ENCODE measurements around the gene SUPT7L. TPM values are rescaled to one million over a fixed set of nuclear protein-coding genes. Genes with fewer than 3 reads are reported as not detected.

Gene SUPT7L
- polyA plus RNA-seq, 1 donor from 2014 or later: 95.8 TPM

GRCh38 chr2:27615316-27615715, 48.1 kb downstream of the SUPT7L start:
- H3K79me2 ChIP-seq (replicated peaks; ENCODE audit: insufficient read depth, low read length): no peaks in the 10 kb centered on the region

GRCh38 chr2:27613985-27614384, 49.4 kb downstream of the SUPT7L start:
- H3K4me2 ChIP-seq (ENCODE audit: low read length): no peak overlapping the region
- H3K79me2 ChIP-seq (replicated peaks; ENCODE audit: insufficient read depth, low read length): no peaks in the 10 kb centered on the region
- H3K27me3 ChIP-seq (ENCODE audit: insufficient read depth, low read depth, low read length): no peaks in the 10 kb centered on the region
- H3K9me2 ChIP-seq (ENCODE audit: insufficient read depth, low read length): no peaks in the 10 kb centered on the region
- H4K20me1 ChIP-seq (ENCODE audit: insufficient read depth): no peaks in the 10 kb centered on the region
- no peak overlapping the region for H2AFZ ChIP-seq (ENCODE audit: low read depth, low read length)
- no peak overlapping the region for H3K9ac ChIP-seq (ENCODE audit: low read length)
- no peak overlapping the region for H3K4me3 ChIP-seq (ENCODE audit: low read length)
- no peak for TF ChIP-seq EP300 (conservative IDR thresholded peaks at IDR 0.05; ENCODE audit: poor library complexity, severe bottlenecking)
- no peak for TF ChIP-seq TAF1 (IDR thresholded peaks at IDR 0.05; ENCODE audit: low read depth)
- TF ChIP-seq POLR2AphosphoS5 (IDR thresholded peaks at IDR 0.05): no peak
- TF ChIP-seq REST (IDR thresholded peaks at IDR 0.05; ENCODE audit: borderline replicate concordance): no peak
- TF ChIP-seq RAD21 (conservative IDR thresholded peaks at IDR 0.05): no peak
- no peak for TF ChIP-seq CTCF (IDR thresholded peaks at IDR 0.05; ENCODE audit: poor library complexity, severe bottlenecking)
- TF ChIP-seq EZH2 (IDR thresholded peaks at IDR 0.05; ENCODE audit: borderline replicate concordance, insufficient read depth, low read length, poor library complexity, severe bottlenecking): no peak
- TF ChIP-seq SMC3 (conservative IDR thresholded peaks at IDR 0.05; ENCODE audit: poor library complexity): no peak
- TF ChIP-seq MXI1 (conservative IDR thresholded peaks at IDR 0.05; ENCODE audit: poor library complexity, severe bottlenecking): no peak
- H3K9me3 ChIP-seq (ENCODE audit: low read length): no peaks in the 10 kb centered on the region
- no peaks in the 10 kb centered on the region for H3F3A ChIP-seq (ENCODE audit: insufficient read depth, low read length, poor library complexity, severe bottlenecking)
- no peak overlapping the region for H3K27ac ChIP-seq (ENCODE audit: low read length)
- H3K36me3 ChIP-seq (ENCODE audit: insufficient read depth, low read length): no peaks in the 10 kb centered on the region

More at GRCh38 chr2:27615316-27615715, 48.1 kb downstream of the SUPT7L start:
- no peaks in the 10 kb centered on the region for H3K27me3 ChIP-seq (ENCODE audit: insufficient read depth, low read depth, low read length)
- H2AFZ ChIP-seq (ENCODE audit: low read depth, low read length): no peak overlapping the region
- no peaks in the 10 kb centered on the region for H3K9me2 ChIP-seq (ENCODE audit: insufficient read depth, low read length)
- no peaks in the 10 kb centered on the region for H3K36me3 ChIP-seq (ENCODE audit: insufficient read depth, low read length)
- H3K9ac ChIP-seq (ENCODE audit: low read length): no peak overlapping the region
- no peaks in the 10 kb centered on the region for H4K20me1 ChIP-seq (ENCODE audit: insufficient read depth)
- no peak overlapping the region for H3K4me2 ChIP-seq (ENCODE audit: low read length)
- no peaks in the 10 kb centered on the region for H3F3A ChIP-seq (ENCODE audit: insufficient read depth, low read length, poor library complexity, severe bottlenecking)
- no peak overlapping the region for H3K27ac ChIP-seq (ENCODE audit: low read length)
- no peaks in the 10 kb centered on the region for H3K9me3 ChIP-seq (ENCODE audit: low read length)
- no peak overlapping the region for H3K4me3 ChIP-seq (ENCODE audit: low read length)
- TF ChIP-seq EP300 (conservative IDR thresholded peaks at IDR 0.05; ENCODE audit: poor library complexity, severe bottlenecking) (no peak), POLR2AphosphoS5 (IDR thresholded peaks at IDR 0.05) (no peak), TAF1 (IDR thresholded peaks at IDR 0.05; ENCODE audit: low read depth) (no peak)

- no peaks in the 10 kb centered on the region for H3K27me3 ChIP-seq (ENCODE audit: insufficient read depth, low read depth, low read length)
- no peaks in the 10 kb centered on the region for H3K9me3 ChIP-seq (ENCODE audit: low read length)
- no peak overlapping the region for H3K4me2 ChIP-seq (ENCODE audit: low read length)
- H3K4me3 ChIP-seq (ENCODE audit: low read length): no peak overlapping the region
- no peak overlapping the region for H3K9ac ChIP-seq (ENCODE audit: low read length)
- no peaks in the 10 kb centered on the region for H3K36me3 ChIP-seq (ENCODE audit: insufficient read depth, low read length)
- H3K79me2 ChIP-seq (replicated peaks; ENCODE audit: insufficient read depth, low read length): no peaks in the 10 kb centered on the region
- TF ChIP-seq RAD21 (conservative IDR thresholded peaks at IDR 0.05) (no peak), MXI1 (conservative IDR thresholded peaks at IDR 0.05; ENCODE audit: poor library complexity, severe bottlenecking) (no peak), REST (IDR thresholded peaks at IDR 0.05; ENCODE audit: borderline replicate concordance) (no peak), POLR2AphosphoS5 (IDR thresholded peaks at IDR 0.05) (no peak), EP300 (conservative IDR thresholded peaks at IDR 0.05; ENCODE audit: poor library complexity, severe bottlenecking) (no peak), EZH2 (IDR thresholded peaks at IDR 0.05; ENCODE audit: borderline replicate concordance, insufficient read depth, low read length, poor library complexity, severe bottlenecking) (no peak), TAF1 (IDR thresholded peaks at IDR 0.05; ENCODE audit: low read depth) (no peak), SMC3 (conservative IDR thresholded peaks at IDR 0.05; ENCODE audit: poor library complexity) (no peak), CTCF (IDR thresholded peaks at IDR 0.05; ENCODE audit: poor library complexity, severe bottlenecking) (no peak)
- no peaks in the 10 kb centered on the region for H3K9me2 ChIP-seq (ENCODE audit: insufficient read depth, low read length)
- no peaks in the 10 kb centered on the region for H4K20me1 ChIP-seq (ENCODE audit: insufficient read depth)
- no peak overlapping the region for H3K27ac ChIP-seq (ENCODE audit: low read length)
- no peaks in the 10 kb centered on the region for H3F3A ChIP-seq (ENCODE audit: insufficient read depth, low read length, poor library complexity, severe bottlenecking)
- no peak overlapping the region for H2AFZ ChIP-seq (ENCODE audit: low read depth, low read length)
Measured at GRCh38 chr2:27606611-27607010, 56.8 kb downstream of the SUPT7L start.
